Measurements from ENCODE around the gene MYO1D.

GRCh38 chr17:32491371-32492263 lies 385.3 kb downstream of the MYO1D start:
- TF ChIP-seq, protein P1, sequence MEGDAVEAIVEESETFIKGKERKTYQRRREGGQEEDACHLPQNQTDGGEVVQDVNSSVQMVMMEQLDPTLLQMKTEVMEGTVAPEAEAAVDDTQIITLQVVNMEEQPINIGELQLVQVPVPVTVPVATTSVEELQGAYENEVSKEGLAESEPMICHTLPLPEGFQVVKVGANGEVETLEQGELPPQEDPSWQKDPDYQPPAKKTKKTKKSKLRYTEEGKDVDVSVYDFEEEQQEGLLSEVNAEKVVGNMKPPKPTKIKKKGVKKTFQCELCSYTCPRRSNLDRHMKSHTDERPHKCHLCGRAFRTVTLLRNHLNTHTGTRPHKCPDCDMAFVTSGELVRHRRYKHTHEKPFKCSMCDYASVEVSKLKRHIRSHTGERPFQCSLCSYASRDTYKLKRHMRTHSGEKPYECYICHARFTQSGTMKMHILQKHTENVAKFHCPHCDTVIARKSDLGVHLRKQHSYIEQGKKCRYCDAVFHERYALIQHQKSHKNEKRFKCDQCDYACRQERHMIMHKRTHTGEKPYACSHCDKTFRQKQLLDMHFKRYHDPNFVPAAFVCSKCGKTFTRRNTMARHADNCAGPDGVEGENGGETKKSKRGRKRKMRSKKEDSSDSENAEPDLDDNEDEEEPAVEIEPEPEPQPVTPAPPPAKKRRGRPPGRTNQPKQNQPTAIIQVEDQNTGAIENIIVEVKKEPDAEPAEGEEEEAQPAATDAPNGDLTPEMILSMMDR (IDR thresholded peaks at IDR 0.05), result no peak
- TF ChIP-seq EP300 (IDR thresholded peaks at IDR 0.05) (no peak), POLR2A (IDR thresholded peaks at IDR 0.05) (no peak)
